ENCODE measurements around the gene ZFP36L1.

- TF ChIP-seq CTCF (IDR thresholded peaks at IDR 0.05) (peak; percentile 20), ZFX (IDR thresholded peaks at IDR 0.05; ENCODE audit: borderline replicate concordance) (no peak)
Measured at GRCh38 chr14:68774771-68775613, 17.9 kb downstream of the ZFP36L1 start.
